GM18951 (cell line): ENCODE measurements around the gene TSHZ2.

Experiments
- POLR2A ChIP-seq: IDR thresholded peaks from 4 replicates; pipeline ENCODE4 v1.6.1; 2011; ENCODE audit warnings: mild to moderate bottlenecking; ENCODE audit not compliant: insufficient read length, insufficient read depth; ENCODE audit errors: extremely low read depth
- in situ Hi-C: fragments of 300-500 bp; cut with MboI; formaldehyde crosslinking; loops from one replicate; pipeline ENCODE4 v1.12.0; 2022; ENCODE audit warnings: low sequenced_read_pairs, mixed read lengths, inconsistent platforms; ENCODE audit not compliant: unreplicated experiment

The TSHZ2 gene

GRCh38 chr20:52992632-52993031, 20.5 kb downstream of the TSHZ2 start:
- in situ Hi-C loops, result no loop called here
- TF ChIP-seq POLR2A, result no peak

GRCh38 chr20:52993076-52993475, 20.9 kb downstream of the TSHZ2 start:
- in situ Hi-C loops, result no loop called here

GRCh38 chr20:52994184-52994970, 22.2 kb downstream of the TSHZ2 start:
- in situ Hi-C loops, result no loop called here
- TF ChIP-seq POLR2A, result no peak

More at GRCh38 chr20:52993076-52993475, 20.9 kb downstream of the TSHZ2 start:
- TF ChIP-seq POLR2A, result no peak

GRCh38 chr20:52996130-52996529, 24.0 kb downstream of the TSHZ2 start:
- TF ChIP-seq POLR2A, result no peak
- in situ Hi-C loops, result no loop called here

- in situ Hi-C loops, result no loop called here
- no peak for TF ChIP-seq POLR2A
These were observed 24.5 kb downstream of the TSHZ2 start for GRCh38 chr20:52996658-52997057.

- in situ Hi-C loops, result no loop called here
These were observed 26.1 kb downstream of the TSHZ2 start for GRCh38 chr20:52998268-52998667.

GRCh38 chr20:52999040-52999439, 26.9 kb downstream of the TSHZ2 start:
- TF ChIP-seq POLR2A, result no peak
- in situ Hi-C loops, result no loop called here

More at GRCh38 chr20:52998268-52998667, 26.1 kb downstream of the TSHZ2 start:
- TF ChIP-seq POLR2A, result no peak

- in situ Hi-C loops, result no loop called here
- TF ChIP-seq POLR2A, result no peak
These were observed 29.5 kb downstream of the TSHZ2 start for GRCh38 chr20:53001498-53002301.

GRCh38 chr20:53002786-53003185, 30.6 kb downstream of the TSHZ2 start:
- TF ChIP-seq POLR2A, result no peak
- in situ Hi-C loops, result no loop called here

GRCh38 chr20:53003420-53004154, 31.4 kb downstream of the TSHZ2 start:
- TF ChIP-seq POLR2A, result no peak
- in situ Hi-C loops, result no loop called here

GRCh38 chr20:53004267-53004813, 32.2 kb downstream of the TSHZ2 start:
- in situ Hi-C loops, result no loop called here
- TF ChIP-seq POLR2A, result no peak

- in situ Hi-C loops, result no loop called here
- no peak for TF ChIP-seq POLR2A
These were observed 38.0 kb downstream of the TSHZ2 start for GRCh38 chr20:53009979-53010735.
